Kidney (tissue), 14 donors: Measurements from ENCODE around the gene PNCK. TPM values are rescaled to one million over a fixed set of nuclear protein-coding genes. Genes with fewer than 3 reads are reported as not detected.
A peak's percentile ranks its signal among the peaks of the same experiment; 100 is the strongest.

Experiments
- DNase-seq, 5 donors: peaks; one replicate each; pipeline ENCODE4 v3.0.0-alpha.2; 2013 to 2020
- FAIRE-seq: peaks from 2 replicates; lab custom pipeline; 2012; peaks lifted over from hg19 to GRCh38; lab: Jason Lieb, UNC
- H3K27ac ChIP-seq, 2 donors: one replicate each; pipeline ENCODE4 v1.7.0; 2013; ENCODE audit warnings: low read depth in 2 of 2, low read length in 2 of 2, inconsistent platforms in 1 of 2
- H3K27me3 ChIP-seq: one replicate; pipeline ENCODE4 v1.7.1; 2013; ENCODE audit warnings: low read length, inconsistent platforms; ENCODE audit not compliant: control insufficient read depth, insufficient read depth
- H3K36me3 ChIP-seq, 3 donors: one replicate each; pipeline versions ENCODE4 v1.7.0 to v1.7.1; 2013; ENCODE audit warnings: low read length in 3 of 3, control low read depth in 1 of 3, inconsistent platforms in 1 of 3; ENCODE audit not compliant: insufficient read depth in 3 of 3, control insufficient read depth in 2 of 3
- H3K4me1 ChIP-seq, 3 donors: one replicate each; pipeline versions ENCODE4 v1.7.0 to v1.7.1; 2013; ENCODE audit warnings: low read length in 3 of 3, inconsistent platforms in 1 of 3, low read depth in 1 of 3; ENCODE audit not compliant: control insufficient read depth in 2 of 3, insufficient read depth in 2 of 3
- H3K4me3 ChIP-seq, 3 donors: one replicate each; pipeline versions ENCODE4 v1.7.0 to v1.8.1; 2013; ENCODE audit warnings: low read length in 3 of 3, control low read depth in 1 of 3, inconsistent platforms in 1 of 3
- H3K9ac ChIP-seq, 3 donors: one replicate each; pipeline versions ENCODE4 v1.7.0 to v1.7.1; 2013; ENCODE audit warnings: low read length in 3 of 3, control low read depth in 1 of 3, inconsistent platforms in 1 of 3
- H3K9me3 ChIP-seq, 3 donors: one replicate each; pipeline versions ENCODE4 v1.7.0 to v1.7.1; 2013; ENCODE audit warnings: low read length in 3 of 3, control low read depth in 1 of 3, inconsistent platforms in 1 of 3; ENCODE audit not compliant: control insufficient read depth in 2 of 3, insufficient read depth in 1 of 3
- intact Hi-C: fragments of 100-400 bp; cut with DNase I; formaldehyde crosslinking; loops from one replicate; pipeline ENCODE4 v1.11.1; 2022
- polyA plus RNA-seq: library from polyadenylated mRNA; stranded (reverse); fragments of 350-450 nt; fragmentation: Illumina TruSeq; extraction: RNeasy Lipid Tissue Mini Kit (QIAGEN cat#74804); gene quantifications from one replicate; pipeline ENCODE4 v1.2.3, GENCODE V29; 2014; ENCODE audit warnings: low read depth, low replicate concordance; ENCODE audit not compliant: insufficient read depth
- total RNA-seq: library from RNA; stranded (reverse); fragmentation: NEBNext Ultra II Directional; extraction: Animal tissue kit (Norgen Biotek cat#: 25700); gene quantifications from one replicate; pipeline ENCODE4 v1.2.1, GENCODE V29; 2021
- TF ChIP-seq, protein P1 (sequence below): IDR thresholded peaks from 3 replicates; pipeline ENCODE4 v1.5.1; 2012; ENCODE audit warnings: mild to moderate bottlenecking, moderate library complexity, borderline replicate concordance; ENCODE audit not compliant: insufficient read depth; ENCODE audit errors: extremely low read depth
- donor health status: control.
- donor health status: control.
- donor health status: control.
- donor health status: control.
- donor health status: control.
- donor health status: DM: yes; HTN: yes; CAD: no.
- donor health status: Normal renal cell carcinoma (clear cell type).

PNCK gene
- total and polyA plus RNA-seq, 2 donors from 2014 or later = 1.5 to 5.5 TPM

DNA sequence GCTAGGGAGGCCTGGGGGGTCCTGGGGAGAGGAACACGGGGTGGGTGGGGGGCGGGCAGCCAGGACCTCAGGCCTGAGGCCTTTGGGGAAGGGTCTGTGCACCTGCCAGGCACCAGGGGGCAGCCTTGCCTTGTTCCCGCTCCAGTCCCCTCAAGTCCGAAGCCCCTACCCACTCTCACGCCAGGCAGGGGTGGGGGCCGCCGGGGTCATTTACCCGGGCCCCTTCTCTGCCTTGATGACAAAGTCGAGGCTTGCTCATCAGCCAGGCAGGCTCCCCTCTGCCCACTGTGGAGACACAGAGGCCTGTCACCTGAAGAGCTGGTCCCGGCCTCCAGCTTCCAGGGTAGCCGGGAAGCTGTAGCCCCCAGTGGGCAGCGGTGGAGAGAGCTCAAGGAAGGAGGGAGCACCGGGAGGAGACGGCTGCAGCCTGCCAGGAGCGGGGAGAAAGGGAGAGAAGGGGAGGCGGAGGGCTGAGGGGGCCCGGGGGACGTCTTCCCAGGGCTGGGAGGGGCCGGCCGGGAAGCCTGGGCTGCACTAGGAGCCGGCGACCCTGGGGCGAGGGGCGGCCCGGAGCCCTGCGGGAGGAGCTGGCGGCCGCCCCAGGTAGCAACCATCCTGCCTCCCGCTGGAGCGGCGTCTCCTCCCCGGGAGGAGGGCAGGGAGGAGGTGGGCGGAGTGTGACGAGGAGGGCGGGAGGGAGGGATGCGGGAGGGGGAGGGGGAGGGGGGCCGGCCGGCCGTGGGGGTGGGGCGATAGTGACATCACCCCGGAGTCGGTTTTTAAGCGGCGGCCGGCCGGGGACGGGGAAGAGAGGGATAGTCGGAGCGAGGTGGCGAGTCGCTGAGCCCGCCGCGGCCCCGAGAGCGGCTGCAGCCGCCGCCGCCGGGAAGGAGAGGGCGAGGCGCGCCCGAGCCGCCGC lies 13.8 kb upstream of the PNCK start, which contains the start of gene SLC6A8:
Gene SLC6A8 (plus strand): TSS at position 806 of the 919 bp plus-strand sequence. CDS start 649 bp downstream, outside the sequence.
- FAIRE-seq (no peak), DNase-seq (peak; percentile 73 to 91 (median 86))
- Histone ChIP-seq H3K27ac (no peak within 1 kb of the TSS), H3K4me1 (peaks cover 0 to 4% (median 0%) of the 10 kb centered on the region in 3 donors), H3K27me3 (no peaks in the 10 kb centered on the region), H3K9me3 (no peaks in the 10 kb centered on the region), H3K4me3 (no peak within 1 kb of the TSS), H3K36me3 (no peaks in the 10 kb centered on the region), H3K9ac (no peak within 1 kb of the TSS)
- intact Hi-C loops = no loop called here
- TF ChIP-seq, protein P1, sequence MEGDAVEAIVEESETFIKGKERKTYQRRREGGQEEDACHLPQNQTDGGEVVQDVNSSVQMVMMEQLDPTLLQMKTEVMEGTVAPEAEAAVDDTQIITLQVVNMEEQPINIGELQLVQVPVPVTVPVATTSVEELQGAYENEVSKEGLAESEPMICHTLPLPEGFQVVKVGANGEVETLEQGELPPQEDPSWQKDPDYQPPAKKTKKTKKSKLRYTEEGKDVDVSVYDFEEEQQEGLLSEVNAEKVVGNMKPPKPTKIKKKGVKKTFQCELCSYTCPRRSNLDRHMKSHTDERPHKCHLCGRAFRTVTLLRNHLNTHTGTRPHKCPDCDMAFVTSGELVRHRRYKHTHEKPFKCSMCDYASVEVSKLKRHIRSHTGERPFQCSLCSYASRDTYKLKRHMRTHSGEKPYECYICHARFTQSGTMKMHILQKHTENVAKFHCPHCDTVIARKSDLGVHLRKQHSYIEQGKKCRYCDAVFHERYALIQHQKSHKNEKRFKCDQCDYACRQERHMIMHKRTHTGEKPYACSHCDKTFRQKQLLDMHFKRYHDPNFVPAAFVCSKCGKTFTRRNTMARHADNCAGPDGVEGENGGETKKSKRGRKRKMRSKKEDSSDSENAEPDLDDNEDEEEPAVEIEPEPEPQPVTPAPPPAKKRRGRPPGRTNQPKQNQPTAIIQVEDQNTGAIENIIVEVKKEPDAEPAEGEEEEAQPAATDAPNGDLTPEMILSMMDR = peak; percentile 25

DNA sequence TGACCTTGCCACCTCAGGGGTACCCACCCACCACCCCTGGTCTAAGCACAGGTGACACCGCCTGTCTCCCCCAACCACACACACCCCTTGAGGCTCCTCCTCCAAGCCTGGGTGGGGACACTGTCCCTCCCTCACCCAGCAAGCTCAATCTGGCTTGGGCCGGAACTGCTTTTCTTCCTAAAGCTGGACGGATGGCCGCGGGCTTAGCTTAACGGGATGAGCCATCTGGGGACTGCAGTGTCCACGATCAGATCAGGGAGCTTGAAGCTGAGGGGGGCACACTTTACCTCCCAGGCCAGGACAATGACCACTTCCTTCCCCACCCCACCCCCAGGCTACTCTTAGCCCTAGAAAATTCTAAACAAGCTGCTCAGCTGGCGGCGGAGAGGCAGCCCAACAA lies 13.1 kb upstream of the PNCK start:
- H3K4me1 ChIP-seq = peaks cover 0 to 4% (median 0%) of the 10 kb centered on the region in 3 donors
- H3K27ac ChIP-seq = no peak overlapping the region
- TF ChIP-seq, protein P1 = no peak
- H3K27me3 ChIP-seq = no peaks in the 10 kb centered on the region
- no peak overlapping the region for H3K9ac ChIP-seq
- FAIRE-seq (no peak), DNase-seq (peak in 3 of 5 donors; percentile 68 to 80 (median 73))
- no peaks in the 10 kb centered on the region for H3K36me3 ChIP-seq
- intact Hi-C loops = no loop called here
- H3K4me3 ChIP-seq = no peak overlapping the region
- H3K9me3 ChIP-seq = no peaks in the 10 kb centered on the region

DNA sequence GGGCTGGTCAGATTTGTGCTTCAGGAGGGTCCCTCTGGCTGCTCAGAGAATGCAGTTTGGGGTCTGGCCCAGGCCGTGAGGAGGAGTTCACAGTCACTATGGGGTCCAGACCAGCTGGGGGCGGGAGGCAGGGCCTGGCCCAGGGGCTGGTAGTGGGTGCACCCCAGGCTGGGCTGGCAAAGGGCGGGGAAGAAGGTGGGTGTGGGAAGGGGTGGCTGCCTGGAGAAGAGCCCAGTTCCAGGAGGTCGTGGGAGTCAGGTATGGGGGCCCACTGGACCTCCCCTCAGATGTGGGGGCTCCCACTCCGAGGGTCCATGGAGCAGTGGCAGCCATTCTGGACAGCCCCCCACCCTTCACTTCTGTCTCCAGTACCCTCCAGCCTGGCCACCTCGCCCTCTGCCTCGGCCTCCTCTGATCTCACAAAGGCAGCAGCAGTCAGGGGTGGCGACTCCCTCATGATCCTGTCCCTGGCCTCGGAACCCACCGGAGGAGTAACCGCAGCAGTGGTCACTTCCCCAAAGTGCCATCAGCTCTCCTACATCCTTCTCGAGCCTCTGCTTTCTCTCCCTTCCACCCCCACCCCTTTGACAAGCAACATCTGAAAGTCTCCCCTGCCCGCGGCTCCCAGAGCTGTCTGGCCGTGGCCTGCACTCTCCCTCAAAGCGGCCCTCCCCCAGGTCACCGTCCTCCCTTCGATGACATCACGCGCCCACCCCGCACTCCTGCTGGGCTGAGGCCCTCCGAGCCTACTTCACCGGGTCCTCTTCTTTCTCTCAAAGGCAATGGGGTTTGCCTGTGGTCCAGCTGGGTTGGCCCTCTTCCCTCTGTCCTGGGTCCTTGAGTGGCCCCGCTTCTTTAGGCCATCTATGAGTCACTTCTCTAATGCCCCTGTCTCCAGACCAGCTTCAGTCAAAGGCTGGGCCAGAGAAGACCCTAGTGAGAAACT lies 12.4 kb upstream of the PNCK start:
- Histone ChIP-seq H3K9ac (no peak overlapping the region), H3K27ac (no peak overlapping the region), H3K9me3 (no peaks in the 10 kb centered on the region), H3K36me3 (no peaks in the 10 kb centered on the region), H3K4me1 (peaks cover 0 to 4% (median 0%) of the 10 kb centered on the region in 3 donors), H3K4me3 (no peak overlapping the region), H3K27me3 (no peaks in the 10 kb centered on the region)
- TF ChIP-seq, protein P1 = no peak
- no peak for FAIRE-seq
- intact Hi-C loops = no loop called here
- peak; percentile 46 to 78 (median 69) for DNase-seq
